Spinal cord (tissue), 10 donors: ENCODE data around the gene NRGN. TPM values are rescaled to one million over a fixed set of nuclear protein-coding genes. Genes with fewer than 3 reads are reported as not detected.

Source experiments
- DNase-seq, 6 donors: peaks; one replicate each; pipeline versions ENCODE4 v3.0.0 to v3.0.0-alpha.2; 2013 to 2015; ENCODE audit warnings: low spot score in 6 of 6, low read depth in 4 of 6
- H3K27ac ChIP-seq: one replicate; pipeline ENCODE4 v1.5.1; 2013; ENCODE audit warnings: low read depth, low read length, control low read depth
- H3K27me3 ChIP-seq: one replicate; pipeline ENCODE4 v1.6.1; 2013; ENCODE audit warnings: low read length; ENCODE audit not compliant: control insufficient read depth, insufficient read depth
- H3K36me3 ChIP-seq: one replicate; pipeline ENCODE4 v1.6.1; 2013; ENCODE audit warnings: low read length; ENCODE audit not compliant: control insufficient read depth, insufficient read depth
- H3K4me1 ChIP-seq: one replicate; pipeline ENCODE4 v1.6.1; 2013; ENCODE audit warnings: low read length; ENCODE audit not compliant: control insufficient read depth, insufficient read depth
- H3K4me3 ChIP-seq: one replicate; pipeline ENCODE4 v1.5.1; 2013; ENCODE audit warnings: low read depth, low read length, control low read depth
- H3K9me3 ChIP-seq: one replicate; pipeline ENCODE4 v1.6.1; 2013; ENCODE audit warnings: low read length; ENCODE audit not compliant: control insufficient read depth, insufficient read depth
- WGBS: methylation state at CpG from one replicate; pipeline ENCODE4 v1.1.5; 2013; ENCODE audit warnings: missing lambda C conversion rate; ENCODE audit not compliant: insufficient coverage; 5-methylcytosine and 5-hydroxymethylcytosine counted together
- polyA plus RNA-seq, 2 donors: library from polyadenylated mRNA; unstranded; fragments of 120-200 nt; gene quantifications; one replicate each; pipeline ENCODE4 v1.2.1, GENCODE V29; 2013; ENCODE audit not compliant: insufficient read length in 2 of 2
- total RNA-seq, 2 donors: library from RNA; depleted of rRNA in 1 of 2; stranded (reverse); fragments of 120-200 nt in 1 of 2; fragments of >200 nt in 1 of 2; gene quantifications; one replicate each; pipeline versions ENCODE4 v1.2.3 to v1.2.4, GENCODE V29; 2013 to 2014
- donor health status: healthy.

Gene NRGN
- total and polyA plus RNA-seq, 4 donors, result 1.5 to 33.3 (median 16.6) TPM

GRCh38 chr11:124754309-124754708 lies 14.6 kb downstream of the NRGN start:
- WGBS, result 39% methylated on average over 4 of the region's 4 CpGs
- Histone ChIP-seq H3K9me3 (no peaks in the 10 kb centered on the region), H3K4me1 (peaks cover 22% of the 10 kb centered on the region), H3K36me3 (peaks cover 3% of the 10 kb centered on the region), H3K27me3 (peaks cover 96% of the 10 kb centered on the region), H3K27ac (no peak overlapping the region), H3K4me3 (no peak overlapping the region)
- no peak for DNase-seq

GRCh38 chr11:124754710-124755109 lies 15.0 kb downstream of the NRGN start:
- no peak overlapping the region for H3K27ac ChIP-seq
- no peaks in the 10 kb centered on the region for H3K9me3 ChIP-seq
- H3K36me3 ChIP-seq, result peaks cover 3% of the 10 kb centered on the region
- H3K4me1 ChIP-seq, result peaks cover 26% of the 10 kb centered on the region
- WGBS, result 49% methylated on average over 2 of the region's 6 CpGs
- DNase-seq, result no peak
- no peak overlapping the region for H3K4me3 ChIP-seq
- H3K27me3 ChIP-seq, result peaks cover 96% of the 10 kb centered on the region

GRCh38 chr11:124756033-124756752 lies 16.5 kb downstream of the NRGN start:
- DNase-seq, result no peak
- Histone ChIP-seq H3K4me1 (peaks cover 37% of the 10 kb centered on the region), H3K27ac (no peak overlapping the region), H3K27me3 (peaks cover 96% of the 10 kb centered on the region), H3K9me3 (no peaks in the 10 kb centered on the region), H3K36me3 (peaks cover 3% of the 10 kb centered on the region), H3K4me3 (no peak overlapping the region)
- WGBS, result 8% methylated on average over 6 of the region's 9 CpGs

GRCh38 chr11:124756753-124757227 lies 17.0 kb downstream of the NRGN start:
- Histone ChIP-seq H3K4me3 (no peak overlapping the region), H3K27me3 (peaks cover 96% of the 10 kb centered on the region), H3K4me1 (peaks cover 35% of the 10 kb centered on the region), H3K9me3 (no peaks in the 10 kb centered on the region), H3K36me3 (peaks cover 3% of the 10 kb centered on the region), H3K27ac (no peak overlapping the region)
- 8% methylated on average over 4 of the region's 6 CpGs for WGBS
- no peak for DNase-seq

- WGBS, result 33% methylated on average over 3 of the region's 3 CpGs
- DNase-seq, result no peak
- Histone ChIP-seq H3K4me1 (peaks cover 34% of the 10 kb centered on the region), H3K27ac (no peak overlapping the region), H3K4me3 (no peak overlapping the region), H3K27me3 (peaks cover 94% of the 10 kb centered on the region), H3K36me3 (peaks cover 3% of the 10 kb centered on the region), H3K9me3 (no peaks in the 10 kb centered on the region)
These were observed 17.6 kb downstream of the NRGN start for GRCh38 chr11:124757320-124757719.

- DNase-seq, result peak in 2 of 6 donors; percentile 78 to 81
- 2% methylated on average over 51 of the region's 53 CpGs for WGBS
- H3K9me3 ChIP-seq, result no peaks in the 10 kb centered on the region
- H3K4me1 ChIP-seq, result peaks cover 45% of the 10 kb centered on the region
- peak overlapping the region; percentile 2 for H3K27ac ChIP-seq
- peaks cover 1% of the 10 kb centered on the region for H3K36me3 ChIP-seq
- H3K4me3 ChIP-seq, result peak overlapping the region; percentile 34
- H3K27me3 ChIP-seq, result peaks cover 89% of the 10 kb centered on the region
These were observed 18.9 kb downstream of the NRGN start for GRCh38 chr11:124758355-124759265.

- H3K36me3 ChIP-seq, result no peaks in the 10 kb centered on the region
- 14% methylated on average over 38 of the region's 52 CpGs for WGBS
- no peaks in the 10 kb centered on the region for H3K9me3 ChIP-seq
- H3K27me3 ChIP-seq, result peaks cover 81% of the 10 kb centered on the region
- peak in 2 of 6 donors; percentile 16 to 46 for DNase-seq
- peak overlapping the region; percentile 34 for H3K4me3 ChIP-seq
- H3K4me1 ChIP-seq, result peaks cover 45% of the 10 kb centered on the region
- peak overlapping the region; percentile 43 for H3K27ac ChIP-seq
These were observed 19.8 kb downstream of the NRGN start for GRCh38 chr11:124759266-124760204.

- whole genome bisulfite sequencing, result 12% methylated on average over 24 of the region's 25 CpGs
- no peak for DNase-seq
- peak overlapping the region; percentile 22 for H3K4me3 ChIP-seq
- H3K27ac ChIP-seq, result peak overlapping the region; percentile 43
- H3K4me1 ChIP-seq, result peaks cover 45% of the 10 kb centered on the region
- H3K9me3 ChIP-seq, result no peaks in the 10 kb centered on the region
- H3K27me3 ChIP-seq, result peaks cover 75% of the 10 kb centered on the region
- no peaks in the 10 kb centered on the region for H3K36me3 ChIP-seq
These were observed 20.5 kb downstream of the NRGN start for GRCh38 chr11:124760205-124760652.

- peak overlapping the region; percentile 43 for H3K27ac ChIP-seq
- WGBS, result 83% methylated on average over 2 of the region's 3 CpGs
- no peaks in the 10 kb centered on the region for H3K36me3 ChIP-seq
- H3K4me3 ChIP-seq, result peak overlapping the region; percentile 22
- H3K27me3 ChIP-seq, result peaks cover 71% of the 10 kb centered on the region
- no peaks in the 10 kb centered on the region for H3K9me3 ChIP-seq
- DNase-seq, result no peak
- peaks cover 45% of the 10 kb centered on the region for H3K4me1 ChIP-seq
These were observed 21.1 kb downstream of the NRGN start for GRCh38 chr11:124760806-124761205.
